HepG2 (cell line): ENCODE measurements around the gene ALKBH4. TPM values are rescaled to one million over a fixed set of nuclear protein-coding genes. Genes with fewer than 3 reads are reported as not detected.

Experiments used
- FOSL2 ChIP-seq: sonication (generic); formaldehyde crosslinking; IDR thresholded peaks from 2 replicates; pipeline ENCODE4 v1.4.0; 2020; ENCODE audit warnings: missing genetic modification reagents
- ISX ChIP-seq: sonication (generic); formaldehyde crosslinking; conservative IDR thresholded peaks from 2 replicates; pipeline ENCODE4 v1.5.0; 2020; ENCODE audit warnings: missing genetic modification reagents
- NFE2L1 ChIP-seq: sonication (generic); formaldehyde crosslinking; IDR thresholded peaks from 2 replicates; pipeline ENCODE4 v1.4.0; 2020; ENCODE audit warnings: missing genetic modification reagents, mild to moderate bottlenecking, borderline replicate concordance
- NR2F2 ChIP-seq: IDR thresholded peaks from 2 replicates; pipeline ENCODE4 v1.6.1; 2012; ENCODE audit warnings: low read depth, inconsistent platforms, borderline replicate concordance
- PITX1 ChIP-seq: sonication (generic); formaldehyde crosslinking; IDR thresholded peaks from 2 replicates; pipeline ENCODE4 v1.5.1; 2020; ENCODE audit warnings: mild to moderate bottlenecking, missing genetic modification reagents
- RARA ChIP-seq: IDR thresholded peaks from 2 replicates; pipeline ENCODE4 v1.6.1; 2016; ENCODE audit warnings: missing genetic modification reagents, missing compliant biosample characterization
- SKI ChIP-seq: fragments of 450-650 bp; IDR thresholded peaks from one replicate; pipeline ENCODE4 v1.6.1; 2018; ENCODE audit warnings: mild to moderate bottlenecking; ENCODE audit not compliant: partially characterized antibody
- YEATS4 ChIP-seq: sonication (generic); formaldehyde crosslinking; IDR thresholded peaks from 2 replicates; pipeline ENCODE4 v1.4.0; 2020; ENCODE audit warnings: missing genetic modification reagents, borderline replicate concordance
- ZNF296 ChIP-seq: sonication (generic); formaldehyde crosslinking; conservative IDR thresholded peaks from 2 replicates; pipeline ENCODE4 v1.5.0; 2020; ENCODE audit warnings: mild to moderate bottlenecking, missing genetic modification reagents
- ZNF367 ChIP-seq: sonication (generic); formaldehyde crosslinking; IDR thresholded peaks from 2 replicates; pipeline ENCODE4 v1.4.0; 2020; ENCODE audit warnings: missing genetic modification reagents, borderline replicate concordance
- ZNF562 ChIP-seq: sonication (generic); formaldehyde crosslinking; IDR thresholded peaks from 2 replicates; pipeline ENCODE4 v1.8.0; 2022; ENCODE audit warnings: missing genetic modification reagents, borderline replicate concordance
- ZNF724P ChIP-seq: sonication (generic); formaldehyde crosslinking; IDR thresholded peaks from 2 replicates; pipeline ENCODE4 v1.8.0; 2022; ENCODE audit warnings: missing genetic modification reagents, borderline replicate concordance
- polyA plus RNA-seq, 8 experiments: library from polyadenylated mRNA; depleted of rRNA in 3 of 8; stranded (reverse) in 7 of 8; unstranded in 1 of 8; fragments of >200 nt; fragmentation: Illumina TruSeq in 4 of 8; extraction: Trizol in 4 of 8; gene quantifications; 2 replicates each; pipeline versions ENCODE4 v1.2.1 to v1.2.3, GENCODE V29; 2011 to 2016; ENCODE audit warnings: low read depth in 4 of 8, missing spikeins in 1 of 8, mixed read lengths in 1 of 8; ENCODE audit not compliant: insufficient read depth in 1 of 8
- total RNA-seq, 5 experiments: library from RNA; depleted of rRNA; stranded (reverse); fragments of >200 nt; fragmentation: Illumina TruSeq; extraction: Trizol; gene quantifications; 2 replicates each; pipeline ENCODE4 v1.2.3, GENCODE V29; 2016; ENCODE audit warnings: low read depth in 1 of 5
- TF ChIP-seq, protein P1 (sequence below): sonication (generic); formaldehyde crosslinking; IDR thresholded peaks from 2 replicates; pipeline ENCODE4 v1.4.0; 2020; ENCODE audit warnings: missing genetic modification reagents; ENCODE audit errors: not compliant biosample characterization
- TF ChIP-seq, protein P2 (sequence below): sonication (generic); formaldehyde crosslinking; IDR thresholded peaks from 2 replicates; pipeline ENCODE4 v1.5.0; 2020; ENCODE audit warnings: mild to moderate bottlenecking, missing genetic modification reagents
- TF ChIP-seq, protein P3 (sequence below): IDR thresholded peaks from 2 replicates; pipeline ENCODE4 v1.6.1; 2016; ENCODE audit warnings: missing compliant biosample characterization, missing genetic modification reagents, borderline replicate concordance
- TF ChIP-seq, protein P4 (sequence below): sonication (generic); formaldehyde crosslinking; IDR thresholded peaks from 2 replicates; pipeline ENCODE4 v1.9.0; 2021; ENCODE audit warnings: missing genetic modification reagents, mild to moderate bottlenecking, borderline replicate concordance
- TF ChIP-seq, protein P5 (sequence below): sonication (generic); formaldehyde crosslinking; IDR thresholded peaks from 2 replicates; pipeline ENCODE4 v1.9.0; 2021; ENCODE audit warnings: missing genetic modification reagents, borderline replicate concordance

Gene ALKBH4
- total and polyA plus RNA-seq, 2 of the 13 experiments (the other 11 are each of a cell fraction or from before 2014, with no cell fraction given): 2.6 to 8.8 TPM

DNA sequence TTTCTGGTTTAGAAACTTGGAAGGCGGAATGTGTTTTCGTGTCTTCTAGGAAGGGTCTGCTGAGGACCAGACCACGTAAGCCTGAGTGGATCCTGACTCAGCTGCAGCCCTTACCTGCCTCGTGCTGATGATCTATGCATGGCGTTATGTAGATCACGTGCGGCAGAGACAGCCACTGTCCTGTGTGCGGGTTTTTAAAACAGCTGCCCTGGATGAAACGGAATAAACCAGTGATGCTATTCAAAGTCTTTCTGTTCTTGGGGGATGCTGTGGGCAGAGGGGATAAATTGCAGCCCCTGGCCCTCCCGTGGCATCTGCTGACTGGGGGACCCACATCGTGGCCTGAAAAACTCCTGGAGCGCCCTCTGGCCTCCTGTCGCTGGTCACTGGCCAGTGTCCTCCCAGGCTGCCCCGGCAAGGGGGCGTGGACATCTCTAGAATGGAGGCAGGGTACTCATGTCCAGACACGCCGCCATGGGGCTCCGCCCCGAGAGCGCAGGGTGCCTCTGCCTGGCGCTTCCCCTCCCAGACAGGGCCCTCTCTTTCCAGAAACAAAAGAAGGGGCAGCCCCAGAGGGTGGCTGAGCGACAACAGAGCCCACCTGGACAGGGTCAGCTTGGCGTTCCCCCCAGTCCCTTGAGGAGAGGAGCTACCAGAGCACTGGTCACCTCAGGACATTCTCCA, 13.2 kb downstream of the ALKBH4 start (continued):
- TF ChIP-seq, protein P1, sequence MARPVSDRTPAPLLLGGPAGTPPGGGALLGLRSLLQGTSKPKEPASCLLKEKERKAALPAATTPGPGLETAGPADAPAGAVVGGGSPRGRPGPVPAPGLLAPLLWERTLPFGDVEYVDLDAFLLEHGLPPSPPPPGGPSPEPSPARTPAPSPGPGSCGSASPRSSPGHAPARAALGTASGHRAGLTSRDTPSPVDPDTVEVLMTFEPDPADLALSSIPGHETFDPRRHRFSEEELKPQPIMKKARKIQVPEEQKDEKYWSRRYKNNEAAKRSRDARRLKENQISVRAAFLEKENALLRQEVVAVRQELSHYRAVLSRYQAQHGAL (CRISPR knock-in tag): no peak
- TF ChIP-seq ZNF562 (no peak), NR2F2 (no peak), NFE2L1 (CRISPR knock-in tag) (no peak), PITX1 (CRISPR knock-in tag) (no peak), FOSL2 (0 out of 2 replicates have a peak, but pooled peaks have one; percentile 23), SKI (no peak), ZNF296 (CRISPR knock-in tag) (peak; percentile 94; the same call in 1 of the 2 replicates), YEATS4 (CRISPR knock-in tag) (peak; percentile 49; the same call in 1 of the 2 replicates), ZNF724P (CRISPR knock-in tag) (no peak), RARA (CRISPR knock-in tag) (no peak), ISX (CRISPR knock-in tag) (no peak), ZNF367 (CRISPR knock-in tag) (0 out of 2 replicates have a peak, but pooled peaks have one; percentile 49)
- TF ChIP-seq, protein P2, sequence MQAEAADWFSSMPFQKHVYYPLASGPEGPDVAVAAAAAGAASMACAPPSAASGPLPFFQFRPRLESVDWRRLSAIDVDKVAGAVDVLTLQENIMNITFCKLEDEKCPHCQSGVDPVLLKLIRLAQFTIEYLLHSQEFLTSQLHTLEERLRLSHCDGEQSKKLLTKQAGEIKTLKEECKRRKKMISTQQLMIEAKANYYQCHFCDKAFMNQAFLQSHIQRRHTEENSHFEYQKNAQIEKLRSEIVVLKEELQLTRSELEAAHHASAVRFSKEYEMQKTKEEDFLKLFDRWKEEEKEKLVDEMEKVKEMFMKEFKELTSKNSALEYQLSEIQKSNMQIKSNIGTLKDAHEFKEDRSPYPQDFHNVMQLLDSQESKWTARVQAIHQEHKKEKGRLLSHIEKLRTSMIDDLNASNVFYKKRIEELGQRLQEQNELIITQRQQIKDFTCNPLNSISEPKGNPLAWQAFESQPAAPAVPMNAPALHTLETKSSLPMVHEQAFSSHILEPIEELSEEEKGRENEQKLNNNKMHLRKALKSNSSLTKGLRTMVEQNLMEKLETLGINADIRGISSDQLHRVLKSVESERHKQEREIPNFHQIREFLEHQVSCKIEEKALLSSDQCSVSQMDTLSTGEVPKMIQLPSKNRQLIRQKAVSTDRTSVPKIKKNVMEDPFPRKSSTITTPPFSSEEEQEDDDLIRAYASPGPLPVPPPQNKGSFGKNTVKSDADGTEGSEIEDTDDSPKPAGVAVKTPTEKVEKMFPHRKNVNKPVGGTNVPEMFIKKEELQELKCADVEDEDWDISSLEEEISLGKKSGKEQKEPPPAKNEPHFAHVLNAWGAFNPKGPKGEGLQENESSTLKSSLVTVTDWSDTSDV (CRISPR knock-in tag): no peak
- TF ChIP-seq, protein P3, sequence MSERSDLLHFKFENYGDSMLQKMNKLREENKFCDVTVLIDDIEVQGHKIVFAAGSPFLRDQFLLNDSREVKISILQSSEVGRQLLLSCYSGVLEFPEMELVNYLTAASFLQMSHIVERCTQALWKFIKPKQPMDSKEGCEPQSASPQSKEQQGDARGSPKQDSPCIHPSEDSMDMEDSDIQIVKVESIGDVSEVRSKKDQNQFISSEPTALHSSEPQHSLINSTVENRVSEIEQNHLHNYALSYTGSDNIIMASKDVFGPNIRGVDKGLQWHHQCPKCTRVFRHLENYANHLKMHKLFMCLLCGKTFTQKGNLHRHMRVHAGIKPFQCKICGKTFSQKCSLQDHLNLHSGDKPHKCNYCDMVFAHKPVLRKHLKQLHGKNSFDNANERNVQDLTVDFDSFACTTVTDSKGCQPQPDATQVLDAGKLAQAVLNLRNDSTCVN (CRISPR knock-in tag): 0 out of 2 replicates have a peak, but pooled peaks have one; percentile 31
- TF ChIP-seq, protein P4, sequence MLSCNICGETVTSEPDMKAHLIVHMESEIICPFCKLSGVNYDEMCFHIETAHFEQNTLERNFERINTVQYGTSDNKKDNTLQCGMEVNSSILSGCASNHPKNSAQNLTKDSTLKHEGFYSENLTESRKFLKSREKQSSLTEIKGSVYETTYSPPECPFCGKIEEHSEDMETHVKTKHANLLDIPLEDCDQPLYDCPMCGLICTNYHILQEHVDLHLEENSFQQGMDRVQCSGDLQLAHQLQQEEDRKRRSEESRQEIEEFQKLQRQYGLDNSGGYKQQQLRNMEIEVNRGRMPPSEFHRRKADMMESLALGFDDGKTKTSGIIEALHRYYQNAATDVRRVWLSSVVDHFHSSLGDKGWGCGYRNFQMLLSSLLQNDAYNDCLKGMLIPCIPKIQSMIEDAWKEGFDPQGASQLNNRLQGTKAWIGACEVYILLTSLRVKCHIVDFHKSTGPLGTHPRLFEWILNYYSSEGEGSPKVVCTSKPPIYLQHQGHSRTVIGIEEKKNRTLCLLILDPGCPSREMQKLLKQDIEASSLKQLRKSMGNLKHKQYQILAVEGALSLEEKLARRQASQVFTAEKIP (CRISPR knock-in tag): no peak
- TF ChIP-seq, protein P5, sequence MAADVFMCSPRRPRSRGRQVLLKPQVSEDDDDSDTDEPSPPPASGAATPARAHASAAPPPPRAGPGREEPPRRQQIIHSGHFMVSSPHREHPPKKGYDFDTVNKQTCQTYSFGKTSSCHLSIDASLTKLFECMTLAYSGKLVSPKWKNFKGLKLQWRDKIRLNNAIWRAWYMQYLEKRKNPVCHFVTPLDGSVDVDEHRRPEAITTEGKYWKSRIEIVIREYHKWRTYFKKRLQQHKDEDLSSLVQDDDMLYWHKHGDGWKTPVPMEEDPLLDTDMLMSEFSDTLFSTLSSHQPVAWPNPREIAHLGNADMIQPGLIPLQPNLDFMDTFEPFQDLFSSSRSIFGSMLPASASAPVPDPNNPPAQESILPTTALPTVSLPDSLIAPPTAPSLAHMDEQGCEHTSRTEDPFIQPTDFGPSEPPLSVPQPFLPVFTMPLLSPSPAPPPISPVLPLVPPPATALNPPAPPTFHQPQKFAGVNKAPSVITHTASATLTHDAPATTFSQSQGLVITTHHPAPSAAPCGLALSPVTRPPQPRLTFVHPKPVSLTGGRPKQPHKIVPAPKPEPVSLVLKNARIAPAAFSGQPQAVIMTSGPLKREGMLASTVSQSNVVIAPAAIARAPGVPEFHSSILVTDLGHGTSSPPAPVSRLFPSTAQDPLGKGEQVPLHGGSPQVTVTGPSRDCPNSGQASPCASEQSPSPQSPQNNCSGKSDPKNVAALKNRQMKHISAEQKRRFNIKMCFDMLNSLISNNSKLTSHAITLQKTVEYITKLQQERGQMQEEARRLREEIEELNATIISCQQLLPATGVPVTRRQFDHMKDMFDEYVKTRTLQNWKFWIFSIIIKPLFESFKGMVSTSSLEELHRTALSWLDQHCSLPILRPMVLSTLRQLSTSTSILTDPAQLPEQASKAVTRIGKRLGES: 0 out of 2 replicates have a peak, but pooled peaks have one; percentile 37
